22Rv1 (cell line): Measurements from ENCODE around the gene ABT1.

ENCODE experiments used
- CTCF ChIP-seq: fragments of 450-650 bp; IDR thresholded peaks from 2 replicates; pipeline ENCODE4 v1.5.1; 2017; ENCODE audit warnings: mild to moderate bottlenecking
- ZFX ChIP-seq: fragments of 450-650 bp; IDR thresholded peaks from 2 replicates; pipeline ENCODE4 v1.6.1; 2017; ENCODE audit warnings: antibody characterized with exemption, borderline replicate concordance

GRCh38 chr6:26577720-26578072 is 19.1 kb upstream of the ABT1 start:
- TF ChIP-seq CTCF (no peak), ZFX (no peak)
